Measurements from ENCODE around the gene TFCP2L1. TPM values are rescaled to one million over a fixed set of nuclear protein-coding genes. Genes with fewer than 3 reads are reported as not detected.

TFCP2L1 gene
- total RNA-seq, 1 donor from 2014 or later = not detected

- H3K4me1 Mint-ChIP-seq (ENCODE audit: unreplicated experiment) = no peaks in the 10 kb centered on the region
- no peak for DNase-seq (ENCODE audit: extremely low spot score, unreplicated experiment)
- peaks cover 13% of the 10 kb centered on the region for H3K27me3 Mint-ChIP-seq (ENCODE audit: unreplicated experiment)
- no peak for TF ChIP-seq CTCF (IDR thresholded peaks at IDR 0.05)
- no peak overlapping the region for H3K27ac Mint-ChIP-seq (ENCODE audit: unreplicated experiment)
- H3K9me3 Mint-ChIP-seq (ENCODE audit: unreplicated experiment) = no peaks in the 10 kb centered on the region
- no peak overlapping the region for H3K4me3 Mint-ChIP-seq (ENCODE audit: unreplicated experiment)
- H3K36me3 Mint-ChIP-seq (ENCODE audit: unreplicated experiment) = no peaks in the 10 kb centered on the region
These were observed 79.6 kb downstream of the TFCP2L1 start for GRCh38 chr2:121205321-121205942.

DNA sequence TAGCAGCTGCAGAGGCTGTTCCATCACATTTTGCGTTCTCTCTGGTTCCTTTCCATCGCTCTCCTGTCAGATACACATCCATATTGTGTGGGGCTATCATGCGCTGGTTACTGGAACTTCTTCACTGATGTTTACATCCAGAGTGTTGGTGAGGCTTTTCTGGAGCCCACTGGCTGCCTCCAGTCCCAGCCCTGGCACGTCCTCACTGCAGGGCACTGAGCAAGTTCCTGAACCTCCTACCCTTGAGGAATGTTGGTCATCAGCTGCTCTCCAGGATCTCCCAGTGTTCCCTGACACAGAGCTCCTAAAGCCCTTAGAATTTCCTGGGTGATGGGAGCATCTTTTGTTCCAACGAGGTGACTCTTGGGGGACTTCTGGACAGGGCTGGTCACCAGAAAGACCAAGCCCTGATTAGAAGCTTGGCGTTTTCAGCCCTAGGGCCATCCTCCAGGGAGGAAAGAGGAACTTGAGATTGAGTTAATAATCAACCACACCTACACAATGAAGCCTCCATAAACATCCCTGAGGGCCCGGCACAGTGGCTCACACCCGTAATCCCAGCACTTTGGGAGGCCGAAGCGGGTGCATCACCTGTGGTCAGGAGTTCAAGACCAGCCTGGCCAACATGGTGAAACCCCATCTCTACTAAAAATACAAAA, 81.3 kb downstream of the TFCP2L1 start:
- TF ChIP-seq CTCF (IDR thresholded peaks at IDR 0.05) = no peak
- no peaks in the 10 kb centered on the region for H3K4me1 Mint-ChIP-seq (ENCODE audit: unreplicated experiment)
- no peak overlapping the region for H3K27ac Mint-ChIP-seq (ENCODE audit: unreplicated experiment)
- no peaks in the 10 kb centered on the region for H3K36me3 Mint-ChIP-seq (ENCODE audit: unreplicated experiment)
- H3K27me3 Mint-ChIP-seq (ENCODE audit: unreplicated experiment) = peaks cover 9% of the 10 kb centered on the region
- no peak overlapping the region for H3K4me3 Mint-ChIP-seq (ENCODE audit: unreplicated experiment)
- no peaks in the 10 kb centered on the region for H3K9me3 Mint-ChIP-seq (ENCODE audit: unreplicated experiment)
- no peak for DNase-seq (ENCODE audit: extremely low spot score, unreplicated experiment)

DNA sequence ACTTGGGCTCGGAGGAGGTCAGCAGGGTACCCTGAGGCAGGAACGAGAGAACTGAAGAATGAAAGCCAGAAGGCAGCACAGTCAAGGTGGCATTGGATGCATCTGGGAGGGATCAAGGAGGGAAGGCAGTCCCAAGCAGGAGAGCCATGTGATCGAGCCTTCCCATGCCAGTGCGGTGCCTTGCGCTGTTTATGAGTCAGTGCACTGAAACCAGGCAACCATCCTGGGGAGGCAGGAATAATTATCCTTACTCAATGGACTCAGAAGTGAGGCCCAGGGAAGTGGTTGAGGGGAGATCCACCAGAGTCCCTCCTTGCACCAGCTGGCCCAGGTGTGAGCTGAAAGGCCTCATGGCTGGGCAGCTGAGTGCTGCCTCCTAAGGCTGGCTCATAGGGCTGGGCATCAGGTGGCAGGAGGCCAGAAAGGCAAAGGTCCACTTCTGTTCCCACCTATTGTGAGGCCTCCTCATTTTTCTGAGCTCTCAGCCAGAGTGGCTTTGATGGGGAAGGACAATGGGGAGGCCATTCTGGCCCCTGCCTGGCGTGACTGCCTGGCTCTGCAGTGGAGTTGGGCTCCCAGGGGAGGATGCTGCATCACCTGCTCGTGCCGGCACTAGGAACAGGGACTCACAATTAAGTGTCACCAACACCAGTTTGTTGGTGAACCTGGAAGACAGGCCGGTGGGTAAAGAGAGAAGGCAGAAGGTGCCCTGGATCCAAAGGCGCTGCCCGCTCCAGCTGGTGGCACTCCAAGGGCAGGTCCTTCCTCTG, 82.3 kb downstream of the TFCP2L1 start:
- no peak overlapping the region for H3K27ac Mint-ChIP-seq (ENCODE audit: unreplicated experiment)
- no peak for TF ChIP-seq CTCF (IDR thresholded peaks at IDR 0.05)
- H3K4me1 Mint-ChIP-seq (ENCODE audit: unreplicated experiment) = peaks cover 2% of the 10 kb centered on the region
- H3K4me3 Mint-ChIP-seq (ENCODE audit: unreplicated experiment) = no peak overlapping the region
- H3K9me3 Mint-ChIP-seq (ENCODE audit: unreplicated experiment) = no peaks in the 10 kb centered on the region
- no peak for DNase-seq (ENCODE audit: extremely low spot score, unreplicated experiment)
- no peaks in the 10 kb centered on the region for H3K36me3 Mint-ChIP-seq (ENCODE audit: unreplicated experiment)
- H3K27me3 Mint-ChIP-seq (ENCODE audit: unreplicated experiment) = peaks cover 6% of the 10 kb centered on the region

DNA sequence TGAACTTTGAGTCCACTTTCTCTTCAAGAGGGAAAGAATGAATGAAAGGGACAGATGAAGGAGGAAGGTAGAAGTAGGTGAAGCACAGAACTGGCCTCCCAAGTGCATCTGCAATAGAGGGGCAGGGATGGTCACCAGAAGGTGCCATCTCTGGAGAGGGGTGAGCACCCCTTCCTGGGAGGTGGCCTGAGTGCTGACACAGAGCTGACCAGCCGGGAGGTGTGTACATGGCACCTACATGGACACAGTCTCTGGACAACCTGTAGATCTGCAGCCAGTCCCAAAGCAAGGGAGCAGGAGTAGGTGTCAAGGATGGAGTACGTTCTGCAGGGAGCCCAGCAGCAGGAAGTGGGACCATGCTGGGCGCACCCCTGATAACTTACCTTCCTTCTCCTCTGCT, 83.2 kb downstream of the TFCP2L1 start:
- no peak for TF ChIP-seq CTCF (IDR thresholded peaks at IDR 0.05)
- no peak for DNase-seq (ENCODE audit: extremely low spot score, unreplicated experiment)
- Mint-ChIP-seq H3K27me3 (ENCODE audit: unreplicated experiment) (peaks cover 6% of the 10 kb centered on the region), H3K4me3 (ENCODE audit: unreplicated experiment) (no peak overlapping the region), H3K27ac (ENCODE audit: unreplicated experiment) (no peak overlapping the region), H3K4me1 (ENCODE audit: unreplicated experiment) (peaks cover 5% of the 10 kb centered on the region), H3K36me3 (ENCODE audit: unreplicated experiment) (no peaks in the 10 kb centered on the region), H3K9me3 (ENCODE audit: unreplicated experiment) (no peaks in the 10 kb centered on the region)
